ENCODE data around the gene KARS1. TPM values are rescaled to one million over a fixed set of nuclear protein-coding genes. Genes with fewer than 3 reads are reported as not detected.

KARS1 gene
- total RNA-seq, 1 experiment from 2014 or later = 196 TPM

DNA sequence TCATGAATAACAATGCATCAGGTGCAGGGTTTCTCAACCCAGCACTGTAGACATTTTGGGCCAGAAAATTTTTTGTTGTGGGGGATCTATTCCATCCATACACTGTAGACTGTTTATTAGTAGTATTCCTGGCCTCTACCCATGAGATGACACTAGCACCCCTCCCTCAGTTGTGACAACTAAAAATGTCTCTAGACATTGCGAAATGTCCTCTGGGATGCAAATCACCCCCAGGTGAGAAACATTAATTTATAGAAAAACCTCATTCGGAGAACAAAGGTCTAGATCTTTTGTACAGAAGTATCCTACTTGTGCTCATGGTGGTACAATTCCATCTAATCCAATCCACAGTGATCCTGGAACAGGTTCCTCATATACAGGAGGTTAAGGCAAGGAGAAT is 28.7 kb downstream of the KARS1 start:
- H3K27me3 ChIP-seq (ENCODE audit: insufficient read depth, low read length) = no peaks in the 10 kb centered on the region
- ATAC-seq (no peak), DNase-seq (ENCODE audit: low read depth, low spot score) (no peak)
- H3K9me3 ChIP-seq (ENCODE audit: control insufficient read depth in 1 of 2, insufficient read depth in 1 of 2, low read depth in 1 of 2, low read length in 2 of 2) = no peaks in the 10 kb centered on the region
- H3K4me1 ChIP-seq (ENCODE audit: control insufficient read depth in 1 of 2, insufficient read depth in 2 of 2, low read length in 2 of 2) = peaks cover 8 to 19% of the 10 kb centered on the region in 2 experiments
- no peak overlapping the region for H3K27ac ChIP-seq (ENCODE audit: low read depth, low read length)
- peaks cover 9% of the 10 kb centered on the region for H3K79me2 ChIP-seq (ENCODE audit: insufficient read depth, low read length)
- no peak overlapping the region for H2AFZ ChIP-seq (ENCODE audit: low read depth, low read length, poor library complexity, severe bottlenecking)
- BruUV-seq (replicated peaks) = no TSS peak
- H3K9me2 ChIP-seq (ENCODE audit: insufficient read depth) = no peaks in the 10 kb centered on the region
- H3K4me2 ChIP-seq (ENCODE audit: low read length) = no peak overlapping the region
- H3K9ac ChIP-seq (ENCODE audit: low read length) = no peak overlapping the region
- H3K4me3 ChIP-seq (replicated peaks in 1 of 2; ENCODE audit: low read depth in 1 of 2, low read length in 2 of 2) = no peak overlapping the region
- ChIA-PET RAD21 (ENCODE audit: low non-redundant PET in 1 of 2, low total read pairs in 2 of 2, uncharacterized antibody in 2 of 2, unreplicated experiment in 2 of 2) (no interaction called here), POLR2A (interaction anchor here (0.8 kb wide), 1 partner anchor 12 kb away, joined by 3 read pairs; no protein-coding TSS in a partner anchor), CTCF (no interaction called here)
- peaks cover 16 to 24% of the 10 kb centered on the region in 2 experiments; a peak in 3 of 4 replicates for H3K36me3 ChIP-seq (ENCODE audit: control insufficient read depth in 1 of 2, insufficient read depth in 2 of 2, low read length in 2 of 2)
- no peaks in the 10 kb centered on the region for H4K20me1 ChIP-seq (ENCODE audit: insufficient read depth)
- TF ChIP-seq EZH2 (IDR thresholded peaks at IDR 0.05) (no peak), SRF (IDR thresholded peaks at IDR 0.05; ENCODE audit: low read depth) (no peak), EGR1 (IDR thresholded peaks at IDR 0.05; ENCODE audit: low read depth) (no peak), CBX3 (IDR thresholded peaks at IDR 0.05; ENCODE audit: low read depth) (no peak), FOSL1 (IDR thresholded peaks at IDR 0.05; ENCODE audit: low read depth) (no peak), POLR2A (IDR thresholded peaks at IDR 0.05; ENCODE audit: borderline replicate concordance, extremely low read depth, insufficient read depth, insufficient read length) (no peak), ZNF274 (IDR thresholded peaks at IDR 0.05; ENCODE audit: low read depth, low read length) (no peak), EZH2phosphoT487 (IDR thresholded peaks at IDR 0.05; ENCODE audit: borderline replicate concordance) (no peak), SIN3A (IDR thresholded peaks at IDR 0.05; ENCODE audit: low read depth) (no peak), JUND (IDR thresholded peaks at IDR 0.05) (no peak), RAD21 (IDR thresholded peaks at IDR 0.05; ENCODE audit: low read depth) (no peak)
- TF ChIP-seq, protein P1, sequence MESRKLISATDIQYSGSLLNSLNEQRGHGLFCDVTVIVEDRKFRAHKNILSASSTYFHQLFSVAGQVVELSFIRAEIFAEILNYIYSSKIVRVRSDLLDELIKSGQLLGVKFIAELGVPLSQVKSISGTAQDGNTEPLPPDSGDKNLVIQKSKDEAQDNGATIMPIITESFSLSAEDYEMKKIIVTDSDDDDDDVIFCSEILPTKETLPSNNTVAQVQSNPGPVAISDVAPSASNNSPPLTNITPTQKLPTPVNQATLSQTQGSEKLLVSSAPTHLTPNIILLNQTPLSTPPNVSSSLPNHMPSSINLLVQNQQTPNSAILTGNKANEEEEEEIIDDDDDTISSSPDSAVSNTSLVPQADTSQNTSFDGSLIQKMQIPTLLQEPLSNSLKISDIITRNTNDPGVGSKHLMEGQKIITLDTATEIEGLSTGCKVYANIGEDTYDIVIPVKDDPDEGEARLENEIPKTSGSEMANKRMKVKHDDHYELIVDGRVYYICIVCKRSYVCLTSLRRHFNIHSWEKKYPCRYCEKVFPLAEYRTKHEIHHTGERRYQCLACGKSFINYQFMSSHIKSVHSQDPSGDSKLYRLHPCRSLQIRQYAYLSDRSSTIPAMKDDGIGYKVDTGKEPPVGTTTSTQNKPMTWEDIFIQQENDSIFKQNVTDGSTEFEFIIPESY (IDR thresholded peaks at IDR 0.05; ENCODE audit: extremely low read depth, insufficient replicate concordance, low read length) = no peak
- TF ChIP-seq, protein P2, sequence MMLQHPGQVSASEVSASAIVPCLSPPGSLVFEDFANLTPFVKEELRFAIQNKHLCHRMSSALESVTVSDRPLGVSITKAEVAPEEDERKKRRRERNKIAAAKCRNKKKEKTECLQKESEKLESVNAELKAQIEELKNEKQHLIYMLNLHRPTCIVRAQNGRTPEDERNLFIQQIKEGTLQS (IDR thresholded peaks at IDR 0.05) = no peak
- intact Hi-C loops (cut with micrococcal nuclease) = no loop called here

Measured in HCT116 (cell line).